BLaER1 (cell line): ENCODE results near the gene MCF2L.
A peak's percentile ranks its signal among the peaks of the same experiment; 100 is the strongest.

Source experiments
- H3K27ac ChIP-seq: shearing (Covaris generic); formaldehyde crosslinking; 2 replicates; pipeline ENCODE4 v1.8.1; 2022
- H3K27me3 ChIP-seq: shearing (Covaris generic); formaldehyde crosslinking; 2 replicates; pipeline ENCODE4 v1.8.1; 2022
- H3K36me3 ChIP-seq: shearing (Covaris generic); formaldehyde crosslinking; 2 replicates; pipeline ENCODE4 v1.8.1; 2022
- H3K4me1 ChIP-seq: shearing (Covaris generic); formaldehyde crosslinking; 2 replicates; pipeline ENCODE4 v1.8.1; 2022
- H3K4me2 ChIP-seq: shearing (Covaris generic); formaldehyde crosslinking; 2 replicates; pipeline ENCODE4 v1.8.1; 2022
- H3K4me3 ChIP-seq: shearing (Covaris generic); formaldehyde crosslinking; 2 replicates; pipeline ENCODE4 v1.8.1; 2022
- H3K9ac ChIP-seq: shearing (Covaris generic); formaldehyde crosslinking; 2 replicates; pipeline ENCODE4 v1.8.1; 2022
- H3K9me3 ChIP-seq: shearing (Covaris generic); formaldehyde crosslinking; 2 replicates; pipeline ENCODE4 v1.8.1; 2022
- H4K20me1 ChIP-seq: shearing (Covaris generic); formaldehyde crosslinking; 2 replicates; pipeline ENCODE4 v1.8.1; 2022
- Cebpa-rat ChIP-seq: shearing (Covaris generic); IDR thresholded peaks from 2 replicates; pipeline ENCODE4 v1.8.1; 2022

MCF2L gene

DNA sequence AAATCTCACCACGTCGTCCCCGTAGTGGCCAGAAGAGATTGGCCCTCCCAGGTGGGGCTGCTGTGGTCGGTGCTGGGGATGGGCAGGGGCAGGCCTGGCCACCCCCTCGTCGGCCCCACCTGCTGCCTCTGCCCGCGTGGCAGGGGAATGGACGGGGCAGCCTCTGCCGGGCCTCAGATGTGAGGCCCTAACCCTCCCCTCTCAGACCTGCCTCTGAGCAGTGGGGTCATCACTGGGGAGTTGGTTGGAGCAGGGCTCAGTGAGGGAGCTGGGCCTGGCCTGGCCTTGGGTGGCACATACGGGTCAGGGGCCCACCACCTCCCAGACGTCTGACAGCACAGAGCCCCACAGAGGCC lies 41.5 kb downstream of the MCF2L start:
- no peaks in the 10 kb centered on the region for H3K9me3 ChIP-seq
- no peak for TF ChIP-seq Cebpa-rat
- H3K27ac ChIP-seq: no peak overlapping the region
- peaks cover 36% of the 10 kb centered on the region for H3K27me3 ChIP-seq
- H3K9ac ChIP-seq: no peak overlapping the region
- H3K36me3 ChIP-seq: no peaks in the 10 kb centered on the region
- H4K20me1 ChIP-seq: peaks cover 32% of the 10 kb centered on the region; the same call in 1 of the 2 replicates
- H3K4me3 ChIP-seq: no peak overlapping the region; the same call in 1 of the 2 replicates
- H3K4me1 ChIP-seq: peaks cover 58% of the 10 kb centered on the region
- peak overlapping the region; percentile 96 for H3K4me2 ChIP-seq

DNA sequence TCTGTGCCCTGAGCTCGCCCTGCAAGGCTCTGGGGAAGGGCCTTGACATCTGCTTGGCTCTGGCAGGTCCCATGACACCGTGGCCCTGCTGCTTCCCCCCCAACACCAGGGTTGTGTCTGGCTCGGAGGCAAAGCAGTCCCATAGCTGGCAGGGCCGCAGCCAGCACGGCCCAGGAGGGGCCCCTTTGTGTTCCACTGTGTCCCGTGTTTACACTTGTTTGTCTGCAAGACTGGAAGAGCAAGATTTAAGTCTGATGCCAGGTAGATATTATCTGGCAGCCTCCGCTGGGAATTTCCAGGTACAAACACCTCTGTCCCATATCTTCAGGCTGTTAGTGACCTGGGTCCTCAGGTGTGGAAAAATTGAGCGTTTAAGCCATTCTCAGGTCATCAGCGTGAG lies 44.3 kb downstream of the MCF2L start:
- no peak overlapping the region for H3K27ac ChIP-seq

DNA sequence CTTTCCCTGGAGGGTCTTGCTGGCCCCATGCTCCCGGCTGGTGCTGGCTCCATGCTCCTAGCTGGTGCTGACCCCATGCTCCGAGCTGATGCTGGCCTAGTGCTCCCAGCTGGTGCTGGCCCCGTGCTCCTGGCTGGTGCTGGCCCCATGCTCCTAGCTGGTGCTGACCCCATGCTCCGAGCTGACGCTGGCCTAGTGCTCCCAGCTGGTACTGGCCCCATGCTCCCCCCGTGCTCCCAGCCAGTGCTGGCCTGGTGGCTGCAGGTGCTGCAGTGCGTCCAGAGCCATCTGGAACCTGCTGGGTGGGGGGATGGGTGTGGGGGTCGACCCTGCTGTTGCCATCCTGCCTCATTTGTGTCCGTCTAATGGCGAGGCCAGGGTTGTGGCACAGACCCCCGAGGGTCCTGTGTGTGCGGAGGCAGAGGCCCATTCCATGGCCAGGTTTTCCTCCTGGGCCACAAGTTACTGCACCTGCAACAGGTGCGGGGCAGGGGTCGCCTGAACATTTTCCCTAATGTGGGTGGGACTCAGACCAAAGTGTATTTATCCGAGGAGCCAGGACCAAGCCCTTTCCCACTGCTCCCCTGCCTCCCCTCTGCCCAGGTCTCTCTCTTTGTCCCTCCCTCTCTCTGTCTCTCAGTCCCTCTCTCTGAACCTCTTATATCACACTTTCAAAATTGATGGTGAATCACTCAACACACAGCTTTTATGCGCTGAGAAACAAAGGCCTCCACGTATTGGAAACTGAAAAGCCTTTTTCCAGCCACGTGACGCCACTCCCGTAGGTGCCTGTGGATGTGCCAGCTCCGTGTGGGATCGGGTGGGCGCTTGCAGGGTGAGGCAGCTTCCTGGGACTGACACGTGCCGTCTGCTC lies 45.1 kb downstream of the MCF2L start:
- no peaks in the 10 kb centered on the region for H3K9me3 ChIP-seq
- no peak for TF ChIP-seq Cebpa-rat
- H3K4me1 ChIP-seq: peaks cover 38% of the 10 kb centered on the region
- peaks cover 16% of the 10 kb centered on the region; the same call in 1 of the 2 replicates for H4K20me1 ChIP-seq
- H3K36me3 ChIP-seq: no peaks in the 10 kb centered on the region
- H3K4me2 ChIP-seq: no peak overlapping the region
- H3K9ac ChIP-seq: no peak overlapping the region
- peaks cover 47% of the 10 kb centered on the region for H3K27me3 ChIP-seq
- H3K4me3 ChIP-seq: no peak overlapping the region
- no peak overlapping the region for H3K27ac ChIP-seq

More for the DNA sequence above, 44.3 kb downstream of the MCF2L start:
- Histone ChIP-seq H3K9ac (no peak overlapping the region), H3K4me1 (peaks cover 46% of the 10 kb centered on the region), H4K20me1 (peaks cover 21% of the 10 kb centered on the region; the same call in 1 of the 2 replicates), H3K9me3 (no peaks in the 10 kb centered on the region), H3K4me2 (no peak overlapping the region), H3K36me3 (no peaks in the 10 kb centered on the region), H3K4me3 (no peak overlapping the region), H3K27me3 (peaks cover 49% of the 10 kb centered on the region)
- no peak for TF ChIP-seq Cebpa-rat

DNA sequence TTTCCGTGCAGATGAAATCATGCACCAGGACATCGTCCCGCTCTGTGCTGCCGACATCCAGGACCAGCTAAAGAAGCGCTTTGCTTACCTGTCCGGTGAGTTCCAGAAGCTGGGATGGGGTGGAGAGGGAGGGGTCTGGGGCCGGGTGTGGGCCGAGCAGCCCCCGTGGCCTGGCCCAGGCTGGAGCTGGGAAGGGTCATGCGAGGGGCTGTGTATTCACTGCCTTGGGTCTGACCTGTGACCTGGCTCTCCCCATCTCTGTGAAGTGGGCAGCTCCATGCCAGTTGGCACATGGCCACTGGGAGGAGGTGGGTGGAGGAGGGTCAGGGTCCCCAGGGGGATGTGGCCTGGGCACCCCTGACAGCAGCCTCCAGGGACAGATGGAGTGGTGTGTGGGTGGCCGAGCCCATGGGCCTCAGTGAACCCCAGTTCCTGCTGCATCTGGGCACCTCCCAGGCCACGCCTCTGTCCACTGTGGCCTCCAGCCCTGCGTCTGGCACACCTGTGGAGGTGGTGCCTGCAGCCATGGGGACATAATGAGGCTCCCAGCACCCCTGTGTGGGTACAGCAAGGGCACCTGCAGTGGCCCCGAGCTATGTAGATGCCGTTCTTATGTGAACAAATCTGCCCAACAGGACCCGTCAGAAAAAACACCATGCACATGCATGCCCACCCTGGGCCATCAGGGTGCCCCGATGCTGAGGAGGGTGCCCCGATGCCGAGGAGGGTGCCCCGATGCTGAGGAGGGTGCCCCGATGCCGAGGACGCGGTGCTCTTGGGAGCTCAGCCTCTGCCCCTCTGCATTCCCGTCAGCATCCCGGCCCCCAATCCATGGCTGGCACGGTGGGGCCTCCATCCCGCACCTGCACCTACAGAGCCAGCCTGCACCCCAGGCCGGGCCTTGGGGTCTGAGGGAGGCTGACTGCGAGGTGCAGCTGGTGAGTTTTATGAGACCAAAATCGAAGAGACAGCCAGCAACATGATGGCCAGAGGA lies 46.0 kb downstream of the MCF2L start:
- peak overlapping the region; percentile 22; the same call in 1 of the 2 replicates for H3K4me2 ChIP-seq
- no peak overlapping the region for H3K4me3 ChIP-seq
- TF ChIP-seq Cebpa-rat: no peak
- peaks cover 15% of the 10 kb centered on the region; the same call in 1 of the 2 replicates for H4K20me1 ChIP-seq
- peaks cover 41% of the 10 kb centered on the region for H3K27me3 ChIP-seq
- no peaks in the 10 kb centered on the region for H3K9me3 ChIP-seq
- no peak overlapping the region for H3K27ac ChIP-seq
- peaks cover 33% of the 10 kb centered on the region for H3K4me1 ChIP-seq
- no peak overlapping the region for H3K9ac ChIP-seq
- H3K36me3 ChIP-seq: no peaks in the 10 kb centered on the region

DNA sequence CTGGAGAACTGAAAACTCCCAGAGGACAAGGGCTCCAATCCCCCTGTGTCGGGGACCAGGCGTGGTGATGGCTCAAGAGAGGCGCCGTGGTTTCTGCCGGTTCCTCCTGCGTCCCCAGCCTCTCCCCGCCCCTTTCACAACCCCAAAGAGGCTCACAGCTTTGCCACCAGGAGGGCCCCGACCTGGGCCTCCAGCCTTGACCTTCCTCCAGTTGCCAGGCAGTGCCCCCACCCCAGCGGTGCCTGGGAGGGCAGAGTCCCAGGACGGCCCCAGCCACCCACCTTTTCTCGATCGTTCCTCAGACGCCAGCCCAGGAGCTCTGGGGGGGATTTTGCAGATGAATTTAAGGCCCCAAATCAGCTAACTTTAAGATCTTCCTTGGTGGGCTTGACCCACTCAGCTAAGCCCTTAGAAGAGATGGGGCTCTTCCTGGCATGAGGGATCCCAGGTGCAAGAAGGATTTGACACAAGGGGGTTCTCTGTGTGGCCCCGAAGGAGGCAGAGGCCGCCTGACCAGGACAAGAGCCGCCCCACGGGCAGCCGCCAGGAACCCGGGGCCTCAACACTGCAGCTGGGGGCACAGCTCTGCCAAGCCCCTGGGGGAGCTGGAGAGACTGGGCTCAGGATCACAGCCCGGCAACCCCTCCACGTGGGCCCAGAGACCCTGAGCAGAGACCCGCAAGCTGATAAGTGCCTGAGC lies 47.0 kb downstream of the MCF2L start:
- H3K9me3 ChIP-seq: no peaks in the 10 kb centered on the region
- peak overlapping the region; percentile 22; the same call in 1 of the 2 replicates for H3K4me2 ChIP-seq
- no peak overlapping the region for H3K9ac ChIP-seq
- H3K27ac ChIP-seq: no peak overlapping the region
- peaks cover 15% of the 10 kb centered on the region; the same call in 1 of the 2 replicates for H4K20me1 ChIP-seq
- H3K36me3 ChIP-seq: no peaks in the 10 kb centered on the region
- no peak overlapping the region for H3K4me3 ChIP-seq
- TF ChIP-seq Cebpa-rat: no peak
- peaks cover 41% of the 10 kb centered on the region for H3K27me3 ChIP-seq
- peaks cover 32% of the 10 kb centered on the region for H3K4me1 ChIP-seq

DNA sequence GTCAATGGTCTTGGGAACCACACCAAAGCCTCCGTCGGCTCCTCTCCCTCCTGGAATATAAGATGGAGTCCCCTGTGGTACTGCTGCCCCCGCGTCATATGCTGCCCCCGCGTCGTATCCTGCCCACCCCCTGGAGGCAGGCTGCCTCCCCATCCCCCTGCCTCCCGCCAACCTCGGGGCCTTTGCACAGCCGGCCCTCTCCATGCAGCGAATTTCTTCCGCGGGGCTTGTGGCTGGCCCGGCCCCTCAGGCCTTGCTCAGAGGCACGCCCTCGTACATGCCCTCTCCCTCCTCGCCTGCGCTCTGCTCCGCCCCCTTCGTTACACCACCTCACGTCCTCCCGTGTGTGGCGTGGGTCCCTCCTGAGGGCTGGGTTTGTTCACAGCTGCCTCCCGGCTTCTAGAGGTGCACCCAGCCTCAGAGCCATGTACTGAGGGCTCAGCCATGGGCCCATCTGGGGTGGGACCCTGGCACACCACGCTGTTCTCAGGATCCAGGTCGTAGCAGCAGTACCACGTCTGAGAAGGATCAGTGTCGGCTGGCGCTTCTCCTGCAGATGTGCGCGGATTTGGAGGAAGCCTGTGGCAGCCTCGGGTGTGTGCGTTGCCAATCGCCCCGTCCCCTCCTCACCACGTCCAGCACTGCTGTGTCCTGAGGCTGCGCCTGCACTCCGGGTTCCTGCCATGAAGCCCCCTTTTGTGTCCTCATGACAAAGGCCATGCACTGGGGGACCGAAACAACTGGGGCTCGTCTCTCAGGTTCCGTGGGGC lies 47.7 kb downstream of the MCF2L start:
- no peaks in the 10 kb centered on the region for H3K36me3 ChIP-seq
- no peak overlapping the region for H3K27ac ChIP-seq
- peaks cover 27% of the 10 kb centered on the region for H3K4me1 ChIP-seq
- no peaks in the 10 kb centered on the region for H3K9me3 ChIP-seq
- H4K20me1 ChIP-seq: peaks cover 15% of the 10 kb centered on the region; the same call in 1 of the 2 replicates
- no peak overlapping the region for H3K9ac ChIP-seq
- no peak overlapping the region for H3K4me2 ChIP-seq
- no peak overlapping the region for H3K4me3 ChIP-seq
- H3K27me3 ChIP-seq: peaks cover 41% of the 10 kb centered on the region
- TF ChIP-seq Cebpa-rat: no peak

DNA sequence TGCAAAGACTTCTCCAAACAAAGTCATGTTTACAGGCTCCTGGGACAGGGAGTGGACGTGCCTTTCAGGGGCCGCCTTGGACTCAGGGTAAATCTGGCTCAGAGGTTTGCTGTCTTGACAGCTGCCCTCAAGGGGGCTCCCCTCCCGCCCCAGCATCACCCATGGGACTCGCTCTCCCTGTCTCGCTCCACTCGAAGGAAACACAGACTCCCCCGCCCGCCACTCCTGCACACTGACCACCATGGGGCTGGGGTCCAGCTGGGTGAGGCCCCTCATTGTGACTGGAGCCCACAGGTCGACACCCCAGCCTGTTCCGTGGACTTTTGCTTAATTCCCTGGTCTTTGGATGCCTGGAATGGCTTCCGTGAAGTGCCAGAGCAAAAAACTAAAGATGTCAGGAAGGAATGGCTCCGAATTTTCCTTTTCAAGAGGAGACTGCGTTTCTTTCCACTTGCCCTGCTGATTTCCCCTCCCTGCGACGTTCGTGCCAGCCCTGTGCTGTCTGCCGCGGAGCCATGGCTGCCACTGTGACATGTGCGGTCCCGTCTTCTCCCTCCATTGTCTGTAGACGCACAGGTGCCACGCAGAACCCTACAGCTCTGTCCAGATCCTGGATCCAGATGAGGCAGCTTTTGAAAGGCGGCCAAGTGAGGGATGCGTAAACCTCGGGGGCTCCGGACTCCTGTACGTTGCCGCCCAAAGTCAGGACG lies 48.6 kb downstream of the MCF2L start:
- Histone ChIP-seq H3K9ac (no peak overlapping the region), H3K4me2 (no peak overlapping the region), H4K20me1 (peaks cover 15% of the 10 kb centered on the region; the same call in 1 of the 2 replicates), H3K9me3 (no peaks in the 10 kb centered on the region), H3K4me3 (no peak overlapping the region), H3K4me1 (peaks cover 27% of the 10 kb centered on the region), H3K27ac (no peak overlapping the region), H3K36me3 (no peaks in the 10 kb centered on the region), H3K27me3 (peaks cover 44% of the 10 kb centered on the region)
- no peak for TF ChIP-seq Cebpa-rat

DNA sequence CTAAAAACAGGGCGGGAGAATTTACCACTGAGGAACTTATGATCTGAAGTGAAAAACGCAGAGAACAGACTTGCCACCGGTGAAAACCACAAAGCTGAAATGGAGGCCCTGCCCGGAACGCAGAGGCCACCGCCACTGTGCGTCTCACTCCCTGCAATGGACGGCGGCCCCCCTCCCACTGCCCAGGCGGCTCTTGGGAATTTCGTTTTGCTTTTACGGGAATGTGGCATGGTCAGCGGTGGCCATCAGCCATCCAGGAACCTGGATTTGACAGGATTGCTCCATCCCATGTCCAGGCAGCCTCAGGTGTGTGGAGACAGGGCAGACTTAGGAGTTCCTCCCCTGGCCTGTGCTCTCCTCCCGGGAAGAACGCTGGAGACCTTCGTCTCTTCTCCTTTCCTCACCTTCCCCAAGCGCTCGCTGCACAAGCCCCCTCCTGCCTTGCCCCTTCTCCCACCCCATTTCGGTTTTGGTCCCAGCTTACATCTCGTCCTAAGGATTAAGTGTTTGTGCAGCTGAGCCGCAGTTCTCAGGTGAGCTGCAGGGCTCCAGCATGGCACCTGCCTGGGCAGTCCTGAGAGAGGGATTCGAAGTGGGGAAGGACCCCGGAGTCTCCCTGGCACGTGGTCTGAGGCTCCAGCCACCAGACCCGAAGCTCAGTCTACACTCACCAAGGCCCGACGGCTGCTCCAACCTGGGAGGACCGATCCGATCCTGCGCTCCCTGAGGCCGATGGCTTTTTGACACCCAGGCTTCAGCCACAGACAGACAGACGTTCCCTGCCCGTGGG lies 49.9 kb downstream of the MCF2L start:
- Histone ChIP-seq H3K27ac (no peak overlapping the region), H3K36me3 (no peaks in the 10 kb centered on the region), H3K27me3 (peaks cover 54% of the 10 kb centered on the region), H3K4me2 (no peak overlapping the region), H3K9ac (no peak overlapping the region), H4K20me1 (peaks cover 27% of the 10 kb centered on the region; the same call in 1 of the 2 replicates), H3K9me3 (no peaks in the 10 kb centered on the region), H3K4me3 (no peak overlapping the region), H3K4me1 (peaks cover 19% of the 10 kb centered on the region)
- TF ChIP-seq Cebpa-rat: no peak
